K562 (cell line): ENCODE measurements around the gene PARD3.

Experiments
- NCOA2 ChIP-seq, 2 experiments: fragments of 450-650 bp; IDR thresholded peaks; 2 replicates each; pipeline ENCODE4 v1.6.1; 2018; ENCODE audit warnings: mild to moderate bottlenecking in 2 of 2, moderate library complexity in 1 of 2; ENCODE audit not compliant: partially characterized antibody in 2 of 2
- POLR2AphosphoS2 ChIP-seq: IDR thresholded peaks from 2 replicates; pipeline ENCODE4 v1.6.1; 2012; ENCODE audit warnings: low read length, improper control_type of control experiment
- TF ChIP-seq, protein P1 (sequence below): sonication (generic); formaldehyde crosslinking; IDR thresholded peaks from 2 replicates; pipeline ENCODE4 v1.8.1; 2022; ENCODE audit warnings: missing genetic modification reagents
- TF ChIP-seq, protein P2 (sequence below): sonication (generic); formaldehyde crosslinking; IDR thresholded peaks from 2 replicates; pipeline ENCODE4 v1.9.0; 2022; ENCODE audit warnings: mild to moderate bottlenecking, missing genetic modification reagents

GRCh38 chr10:34061841-34062240 lies 753.3 kb downstream of the PARD3 start:
- TF ChIP-seq NCOA2 (IDR thresholded peaks at IDR 0.05; ENCODE audit: partially characterized antibody in 2 of 2) (no peak), POLR2AphosphoS2 (no peak)
- TF ChIP-seq, protein P1, sequence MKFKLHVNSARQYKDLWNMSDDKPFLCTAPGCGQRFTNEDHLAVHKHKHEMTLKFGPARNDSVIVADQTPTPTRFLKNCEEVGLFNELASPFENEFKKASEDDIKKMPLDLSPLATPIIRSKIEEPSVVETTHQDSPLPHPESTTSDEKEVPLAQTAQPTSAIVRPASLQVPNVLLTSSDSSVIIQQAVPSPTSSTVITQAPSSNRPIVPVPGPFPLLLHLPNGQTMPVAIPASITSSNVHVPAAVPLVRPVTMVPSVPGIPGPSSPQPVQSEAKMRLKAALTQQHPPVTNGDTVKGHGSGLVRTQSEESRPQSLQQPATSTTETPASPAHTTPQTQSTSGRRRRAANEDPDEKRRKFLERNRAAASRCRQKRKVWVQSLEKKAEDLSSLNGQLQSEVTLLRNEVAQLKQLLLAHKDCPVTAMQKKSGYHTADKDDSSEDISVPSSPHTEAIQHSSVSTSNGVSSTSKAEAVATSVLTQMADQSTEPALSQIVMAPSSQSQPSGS (CRISPR knock-in tag) = no peak
- TF ChIP-seq, protein P2, sequence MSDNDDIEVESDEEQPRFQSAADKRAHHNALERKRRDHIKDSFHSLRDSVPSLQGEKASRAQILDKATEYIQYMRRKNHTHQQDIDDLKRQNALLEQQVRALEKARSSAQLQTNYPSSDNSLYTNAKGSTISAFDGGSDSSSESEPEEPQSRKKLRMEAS = no peak
